DMS53 treated with DMSO at 0.1 percent for 48 hours (cell line): ENCODE measurements around the gene DPYD.
"Not testable (repeated sequence)": the region's sequence is repeated elsewhere in the genome, so short reads cannot be mapped to it uniquely, and the experiment has no call there.

Experiments
- DNase-seq: peaks from one replicate; lab custom pipeline; 2025; ENCODE audit not compliant: unreplicated experiment; lab: John Stamatoyannopoulos, UW

DPYD gene

DNA sequence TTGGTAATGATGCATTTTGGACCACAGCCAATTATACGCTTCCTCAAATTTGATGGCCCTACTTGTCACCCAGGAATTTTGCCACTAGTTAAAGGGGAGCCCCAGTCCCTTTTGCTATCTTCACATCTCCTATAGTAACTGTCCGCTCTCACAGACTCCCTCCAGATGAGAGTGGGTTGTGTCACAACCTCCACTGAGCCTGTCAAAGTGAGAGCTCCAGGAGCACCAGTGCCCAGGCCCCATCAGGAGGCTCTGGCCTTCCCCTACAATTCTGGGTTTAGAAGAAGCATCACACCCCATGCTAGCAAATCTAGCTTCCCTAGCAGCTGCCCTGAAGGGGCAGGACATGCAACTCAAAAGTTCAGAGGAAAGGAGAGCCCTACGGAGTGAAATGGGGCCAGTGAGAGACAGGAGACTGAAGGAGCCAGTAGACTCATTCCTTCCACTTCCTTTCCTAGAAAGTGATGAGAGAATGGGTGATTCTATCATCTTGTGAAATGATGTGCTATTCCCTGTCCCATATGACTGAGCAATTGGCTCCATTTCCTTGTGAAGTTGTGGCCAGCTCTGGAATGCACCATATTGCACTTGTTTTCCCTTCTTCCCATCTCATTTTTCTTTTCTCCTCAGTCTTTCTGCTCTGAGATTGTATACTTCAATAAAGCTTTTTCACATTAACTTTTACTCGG, 541.3 kb downstream of the DPYD start:
- DNase-seq = no peak

DNA sequence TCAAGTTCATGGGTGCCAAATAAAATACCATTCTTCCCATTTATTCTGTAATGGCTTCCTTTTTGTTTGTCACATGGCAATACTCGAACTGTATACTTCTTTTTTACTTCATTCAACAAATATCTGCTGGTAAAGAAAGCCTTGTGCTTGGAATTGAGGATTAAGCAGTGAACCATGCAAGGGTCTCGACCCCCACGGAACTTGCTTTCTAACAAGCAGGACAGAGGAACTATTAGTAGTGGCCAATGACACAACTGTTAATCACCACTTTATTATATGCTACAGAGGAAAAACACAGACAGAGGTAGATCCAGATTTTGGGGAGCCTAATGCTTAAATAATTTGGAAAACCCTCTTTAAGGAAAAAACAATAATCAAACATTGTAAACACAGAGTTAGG, 542.2 kb downstream of the DPYD start:
- no peak for DNase-seq

DNA sequence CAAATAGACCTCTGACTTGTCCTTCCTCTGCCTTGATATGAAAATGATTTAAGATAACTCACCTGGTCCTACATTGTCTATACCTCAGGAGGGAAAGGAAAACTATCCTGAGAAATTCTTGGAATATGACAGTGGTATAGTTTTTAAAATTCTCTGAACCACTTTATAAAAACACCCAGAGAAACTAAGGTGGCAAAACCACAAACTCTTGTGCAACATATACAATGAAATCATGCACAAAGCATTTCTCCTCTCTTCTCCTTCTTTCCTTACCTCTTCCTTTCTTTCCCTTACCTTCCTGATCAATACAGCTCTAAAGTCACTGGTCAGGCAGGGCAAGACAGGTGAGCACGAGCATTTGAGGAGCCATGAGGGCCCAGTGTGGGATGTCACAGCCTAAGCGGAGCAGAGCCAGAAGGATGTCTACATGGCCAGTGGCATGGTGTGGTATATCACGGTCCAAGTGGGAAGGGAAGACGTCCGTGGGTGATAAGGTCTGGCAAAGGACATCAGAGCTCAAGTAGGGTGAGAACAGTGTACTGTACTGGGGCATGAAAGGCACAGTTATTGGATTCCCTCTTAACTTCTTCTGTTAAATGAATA, 543.3 kb downstream of the DPYD start:
- DNase-seq = no peak

DNA sequence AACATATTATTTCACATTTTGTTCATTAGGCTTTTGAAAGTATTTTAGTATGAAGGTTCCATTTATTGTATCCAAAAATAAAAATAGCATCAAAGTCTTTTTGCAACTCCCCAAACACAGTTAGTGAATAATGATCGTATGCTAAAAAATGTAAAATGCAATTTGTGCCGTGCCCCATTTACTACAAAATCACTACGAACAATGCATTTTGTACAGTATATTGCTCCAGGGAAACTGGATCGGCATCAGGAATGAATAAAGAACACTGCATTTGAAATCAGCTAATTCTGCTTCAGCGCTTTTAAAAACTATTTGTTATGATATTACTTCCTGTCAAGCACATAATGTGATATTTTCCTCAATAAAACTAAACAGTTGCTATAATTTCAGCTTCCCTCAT, 547.8 kb downstream of the DPYD start:
- no peak for DNase-seq

DNA sequence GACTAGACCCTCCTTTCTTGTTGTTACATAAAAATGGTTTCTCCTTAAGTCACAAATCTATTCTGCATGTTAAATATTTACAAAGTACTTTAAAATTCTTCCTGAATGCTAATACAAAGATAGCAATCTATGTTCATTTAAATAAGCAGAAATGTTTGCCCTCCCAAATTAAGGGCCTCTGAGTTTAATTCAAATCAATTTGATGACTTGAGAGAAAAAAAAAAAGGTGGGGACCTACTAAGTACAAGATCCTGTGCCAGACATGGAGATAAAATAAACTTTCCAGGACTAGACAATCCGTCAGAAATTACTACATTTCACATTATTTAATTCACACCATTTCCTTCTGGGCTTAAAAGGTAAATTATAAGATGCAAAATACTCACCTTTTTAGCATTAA, 548.3 kb downstream of the DPYD start:
- no peak for DNase-seq

DNA sequence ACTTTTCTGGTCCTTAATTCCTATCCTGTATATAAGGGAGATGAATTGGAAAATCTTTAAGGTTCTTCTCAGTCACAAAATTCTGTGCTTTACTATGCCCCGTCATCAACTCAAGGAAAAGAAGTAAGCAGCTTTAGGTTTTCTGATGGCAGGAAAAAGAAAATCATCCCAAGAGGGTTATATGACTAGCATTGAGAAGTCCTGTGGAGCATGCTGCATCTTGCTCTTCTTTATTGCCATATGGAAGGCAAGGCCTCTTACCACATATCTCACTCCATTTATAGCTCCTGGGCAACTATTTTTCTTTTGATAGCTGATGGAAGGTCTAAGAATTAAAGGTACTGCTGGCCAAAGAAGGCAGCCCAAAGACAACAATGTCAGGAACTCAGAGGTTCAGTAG, 552.5 kb downstream of the DPYD start:
- no peak for DNase-seq

DNA sequence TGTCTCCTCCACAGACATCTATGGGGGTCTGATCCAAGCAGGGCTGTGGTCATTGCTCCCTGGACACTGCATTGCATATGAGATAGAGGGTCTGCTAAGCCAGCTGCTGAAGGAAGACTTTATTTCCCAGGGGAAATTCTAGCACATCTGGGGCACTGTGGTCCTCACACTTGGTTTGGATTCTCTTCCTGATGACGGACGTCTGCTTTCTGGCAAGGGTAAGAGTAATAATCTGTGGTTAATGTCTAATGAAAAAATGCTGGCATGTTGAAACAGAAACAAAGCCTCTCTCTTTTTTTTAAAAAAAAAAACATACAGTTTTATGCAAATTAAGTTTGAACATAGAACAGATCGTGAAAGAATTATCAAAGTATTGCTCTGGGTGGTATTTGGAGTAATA, 553.9 kb downstream of the DPYD start:
- no peak for DNase-seq

DNA sequence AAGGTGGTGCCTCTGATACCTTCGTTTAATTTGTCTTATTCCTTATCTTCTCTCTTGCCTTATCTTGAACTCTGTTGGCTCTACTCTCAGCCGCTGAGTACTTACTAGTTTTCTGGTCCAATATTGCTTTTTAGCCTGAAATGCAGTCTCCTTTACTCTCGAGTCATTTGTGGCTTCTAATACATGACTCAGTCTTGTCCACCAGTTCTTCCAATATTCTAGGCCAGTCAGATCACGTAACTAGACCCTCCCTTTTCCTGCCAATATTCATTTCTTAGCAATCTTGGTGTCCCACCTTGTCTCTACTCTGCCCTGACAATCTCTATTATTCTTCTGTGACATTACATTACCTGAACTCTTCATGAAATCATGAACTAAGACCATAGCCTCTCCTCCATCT, 555.8 kb downstream of the DPYD start:
- no peak for DNase-seq

DNA sequence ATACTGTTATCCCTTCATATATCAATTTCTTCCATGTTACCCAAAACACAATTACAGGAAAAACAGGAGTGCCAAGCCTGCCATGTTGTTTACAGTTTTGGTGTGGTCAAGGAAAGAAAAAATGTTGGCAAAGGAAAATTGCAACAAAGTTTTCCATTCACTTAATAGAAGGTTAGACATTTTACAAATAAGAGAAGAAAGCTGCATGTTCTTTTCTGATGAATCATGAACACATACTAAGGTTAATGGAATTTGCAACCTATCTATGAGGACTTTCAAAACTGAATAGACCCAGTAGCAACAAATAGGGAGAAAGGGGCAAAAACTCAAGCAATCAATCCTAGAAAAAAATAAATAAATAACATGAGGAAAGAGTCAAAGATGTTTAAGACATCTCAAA, 556.7 kb downstream of the DPYD start:
- no peak for DNase-seq

DNA sequence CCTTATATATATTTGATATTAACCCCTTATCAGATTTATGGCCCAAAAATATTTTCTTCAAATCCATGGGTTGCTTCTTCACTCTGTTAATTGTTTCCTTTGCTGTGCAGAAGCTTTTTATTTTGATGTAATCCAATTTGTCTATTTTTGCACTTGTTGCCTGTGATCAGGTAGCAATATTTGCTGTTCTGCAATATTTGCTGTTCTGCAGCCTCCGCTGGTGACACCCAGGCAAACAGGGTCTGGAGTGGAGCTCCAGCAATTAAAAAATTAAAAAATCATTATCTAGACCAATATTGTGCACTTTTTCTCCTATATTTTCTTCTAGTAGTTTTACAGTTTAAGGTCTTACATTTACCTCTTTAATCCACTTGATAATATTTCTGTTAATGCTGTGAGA, 564.5 kb downstream of the DPYD start:
- no peak for DNase-seq

DNA sequence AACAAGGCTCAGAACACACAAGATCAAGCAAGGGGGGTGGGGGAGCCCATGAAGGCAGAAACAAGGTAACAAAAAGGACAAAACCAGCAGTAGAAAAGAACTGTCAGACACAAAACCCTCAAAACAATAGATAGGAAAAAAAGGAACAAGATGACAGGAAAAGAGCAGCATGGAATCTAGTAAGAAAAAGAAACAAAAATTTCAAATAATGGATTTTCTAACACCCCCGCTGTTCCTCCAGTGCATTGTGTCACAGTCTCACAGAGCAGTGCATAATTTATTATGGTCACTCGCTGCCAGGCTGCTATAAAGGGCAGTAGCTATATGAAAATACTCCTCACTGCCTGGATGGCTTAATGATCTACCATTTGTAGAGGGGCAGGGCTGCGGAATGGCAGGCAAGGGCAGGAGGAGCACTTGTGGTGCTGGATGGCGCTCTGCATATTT, 567.9 kb downstream of the DPYD start:
- DNase-seq = no peak

DNA sequence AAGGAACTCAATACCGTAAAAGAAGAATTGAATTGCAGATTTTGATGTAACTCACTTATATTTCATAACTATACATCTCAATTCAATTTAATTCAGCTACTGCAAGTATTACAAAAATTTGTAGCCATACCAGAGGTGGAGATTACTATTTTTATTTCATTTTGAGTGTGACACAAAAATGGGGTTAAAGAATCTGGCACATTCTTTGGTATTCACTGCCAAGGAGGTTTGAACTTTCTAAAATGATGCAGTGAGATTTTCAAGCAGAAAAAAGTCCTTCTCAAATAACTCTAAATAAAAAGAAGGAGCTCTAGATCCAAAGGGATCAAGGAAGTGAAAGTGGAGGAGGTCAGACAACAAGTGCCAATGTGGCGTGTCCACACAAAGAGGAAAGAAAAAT, 569.0 kb downstream of the DPYD start:
- no peak for DNase-seq

DNA sequence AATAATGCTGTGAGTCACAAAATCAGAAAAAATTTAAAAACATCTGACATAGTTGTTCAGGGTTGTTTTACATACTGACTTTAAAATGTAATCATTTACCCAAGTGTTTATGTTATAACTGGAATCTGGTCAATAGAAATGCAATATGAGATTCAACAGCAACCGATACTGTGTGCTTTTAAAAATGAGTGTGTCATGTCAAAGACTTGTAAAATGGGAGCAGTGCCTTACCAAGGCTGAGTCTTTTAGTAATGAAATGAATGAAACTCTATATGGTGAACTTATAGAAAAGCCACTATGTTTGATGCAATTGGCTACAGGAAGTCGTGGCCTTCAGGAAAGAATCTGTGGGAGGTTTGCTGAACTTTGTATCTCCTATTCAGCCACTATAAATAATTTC, 570.2 kb downstream of the DPYD start:
- no peak for DNase-seq

DNA sequence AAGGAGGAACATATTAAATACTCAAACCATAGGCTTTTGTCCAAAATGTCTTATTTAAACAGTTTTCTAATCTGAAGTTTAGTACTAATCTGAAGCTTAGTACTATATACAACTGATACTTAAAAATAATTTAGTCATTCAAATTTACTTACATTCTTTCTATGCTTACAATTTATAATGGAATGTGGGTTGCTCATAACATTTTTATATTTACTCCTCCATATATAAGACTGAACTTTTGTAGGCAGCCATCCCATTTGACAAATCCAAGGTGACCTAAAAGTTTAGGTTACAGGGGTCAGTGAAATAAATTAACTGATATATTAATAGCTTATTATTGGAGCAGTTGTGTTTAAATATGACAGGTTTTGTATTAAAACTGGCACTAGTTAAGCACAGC, 570.6 kb downstream of the DPYD start:
- DNase-seq = no peak

DNA sequence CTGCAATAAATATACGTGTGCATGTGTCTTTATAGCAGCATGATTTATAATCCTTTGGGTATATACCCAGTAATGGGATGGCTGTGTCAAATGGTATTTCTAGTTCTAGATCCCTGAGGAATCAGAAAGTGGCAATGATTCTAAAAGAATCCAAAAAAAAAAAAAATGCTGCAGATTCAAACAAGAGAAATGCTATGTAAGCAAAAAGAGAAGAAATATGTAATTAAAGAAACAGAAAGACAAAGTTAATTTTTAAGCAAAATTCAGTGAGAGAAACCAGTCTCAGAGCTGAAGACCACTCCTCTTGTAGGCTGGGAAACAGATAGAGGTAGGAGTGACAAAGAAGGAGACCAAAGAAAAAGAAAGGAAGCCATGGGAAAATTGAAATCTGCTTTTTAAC, 571.0 kb downstream of the DPYD start:
- not testable (repeated sequence) for DNase-seq

DNA sequence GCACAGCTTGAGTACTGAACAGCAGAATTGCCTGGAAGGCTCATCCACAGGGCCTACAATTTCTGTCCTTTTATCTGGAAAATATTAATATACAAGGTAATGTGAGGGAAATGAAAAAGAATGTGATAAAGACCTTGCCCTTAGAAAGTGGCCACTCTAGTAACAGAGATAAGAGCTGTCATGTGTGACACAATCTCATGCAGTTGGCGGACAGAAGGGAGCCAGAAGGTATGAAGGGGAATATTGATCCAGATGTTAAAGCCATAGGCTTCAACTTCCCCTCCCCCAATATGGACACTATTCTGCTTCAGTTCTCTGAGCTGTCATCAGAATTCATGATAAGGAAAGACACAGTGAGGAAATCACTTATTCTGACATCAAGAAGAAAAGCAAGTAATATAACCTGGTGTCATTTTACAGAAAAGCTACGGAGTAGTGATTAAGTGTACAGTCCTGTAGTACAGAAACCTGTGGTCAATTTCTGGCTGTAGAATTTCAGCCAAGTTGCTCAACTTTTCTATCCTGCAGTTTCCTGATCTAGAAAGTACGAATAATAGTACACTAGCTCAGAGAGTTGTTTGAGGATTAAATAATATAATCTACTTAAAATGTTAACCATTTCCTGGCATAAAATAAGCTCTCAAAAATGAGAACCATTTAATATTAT, 572.1 kb downstream of the DPYD start:
- DNase-seq = no peak

DNA sequence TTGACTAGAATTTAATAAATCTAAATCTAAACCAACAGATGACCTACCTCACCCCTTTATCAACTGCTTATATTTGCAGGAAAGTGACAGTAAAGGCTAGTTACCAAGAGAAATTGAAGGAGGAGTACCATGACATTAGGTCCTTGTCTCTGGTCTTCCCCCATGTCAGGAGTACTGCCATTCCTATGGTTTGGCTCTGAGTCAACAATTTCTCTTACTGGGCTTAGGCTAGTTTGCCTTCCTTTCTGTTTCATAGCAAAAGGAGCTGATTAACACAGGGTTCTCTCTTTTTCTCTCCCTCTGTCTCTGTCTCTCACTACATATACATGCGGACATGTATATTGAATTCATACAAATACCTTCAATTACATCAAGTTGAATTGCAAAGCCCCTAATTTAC, 579.9 kb downstream of the DPYD start:
- no peak for DNase-seq

DNA sequence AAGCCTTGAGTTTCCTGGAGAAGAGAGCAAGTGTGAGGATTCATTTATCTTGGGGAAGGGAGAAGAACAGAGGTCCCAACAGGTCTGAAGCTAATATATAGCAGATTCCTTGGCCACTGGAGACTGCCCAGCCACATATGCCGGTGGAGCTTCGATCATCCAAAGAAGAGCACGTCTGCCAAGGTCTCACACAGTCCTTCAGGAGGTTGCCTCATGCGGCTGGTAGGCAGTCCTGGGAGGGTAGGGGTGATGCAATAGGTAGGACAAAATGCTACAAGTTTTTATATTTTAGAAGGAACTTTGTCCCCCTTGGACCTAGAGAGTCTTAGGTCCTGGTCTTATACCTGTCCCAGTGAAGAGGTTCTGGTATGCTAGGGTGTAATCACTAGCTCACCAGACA, 582.5 kb downstream of the DPYD start:
- no peak for DNase-seq

DNA sequence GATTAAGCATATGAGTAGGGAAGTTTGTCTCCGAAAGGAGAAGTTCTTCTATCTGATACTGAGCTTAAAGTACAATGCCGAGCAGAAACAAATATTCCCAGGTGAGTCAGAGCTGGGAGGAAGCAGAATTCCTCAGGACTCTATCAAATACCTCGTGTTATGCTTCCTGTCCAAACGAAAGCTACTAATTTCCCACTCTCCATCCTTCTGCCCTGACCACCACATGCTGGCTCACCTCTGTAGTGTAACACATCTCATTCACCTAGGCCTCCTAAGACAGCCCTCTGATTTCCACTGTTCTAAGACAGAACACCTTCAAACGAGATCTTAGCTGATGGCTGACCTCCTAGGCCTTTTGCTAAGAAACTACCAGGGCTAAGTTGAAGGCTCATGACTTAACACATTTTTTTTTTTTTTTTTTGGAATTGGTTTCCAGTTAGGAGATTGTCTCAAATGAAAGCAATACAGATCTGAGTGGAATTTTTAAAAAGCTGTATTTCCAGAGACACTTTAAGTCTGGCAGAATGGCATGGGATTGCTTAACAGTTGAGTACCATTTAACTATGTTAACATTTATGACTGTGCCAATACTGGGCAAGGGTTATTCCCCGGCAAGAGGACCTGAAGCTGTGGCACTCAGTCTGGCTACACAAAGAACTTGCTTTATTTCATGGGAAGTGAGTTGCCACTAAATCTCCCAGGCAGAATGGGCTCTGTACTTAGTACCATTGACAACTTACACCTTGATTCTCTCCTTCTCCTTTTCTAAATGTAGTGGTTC, 583.4 kb downstream of the DPYD start:
- DNase-seq = no peak

DNA sequence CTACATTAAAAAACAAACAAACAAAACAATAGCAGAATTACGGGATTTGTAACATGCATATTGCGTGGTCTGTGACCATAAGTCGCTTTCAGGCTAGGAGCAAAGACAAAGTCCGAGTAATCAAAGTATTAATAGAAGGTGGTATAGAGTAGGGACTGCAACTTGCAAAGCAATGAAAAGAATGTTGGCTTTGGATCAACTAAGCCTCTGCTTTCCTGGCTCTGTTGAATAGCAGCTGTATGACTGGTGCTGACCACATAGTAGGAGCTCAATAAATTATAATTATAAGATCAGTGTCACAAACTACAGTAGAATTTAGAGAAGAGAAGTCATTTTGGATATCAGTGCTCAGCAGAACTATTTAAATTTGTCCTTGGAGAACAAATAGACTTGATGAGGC, 586.4 kb downstream of the DPYD start:
- DNase-seq = no peak

DNA sequence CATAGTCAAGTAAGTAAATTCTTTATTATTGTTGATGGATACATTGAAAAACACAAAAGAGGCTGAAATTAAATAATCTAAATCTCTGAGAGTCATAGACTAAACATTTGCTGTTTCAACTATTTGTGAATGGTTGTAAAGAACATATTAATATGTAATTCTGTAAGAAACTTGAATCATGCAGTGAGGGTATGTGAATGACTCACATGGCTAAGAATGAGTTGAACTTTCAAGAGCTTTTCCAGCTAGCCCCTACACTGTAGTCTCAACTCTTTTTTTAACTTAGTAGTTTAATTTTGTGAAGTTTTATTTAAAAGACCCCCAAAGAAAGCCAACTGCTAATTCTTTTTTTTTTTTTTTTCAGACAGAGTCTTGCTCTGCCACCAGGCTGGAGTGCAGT, 588.1 kb downstream of the DPYD start:
- no peak for DNase-seq

DNA sequence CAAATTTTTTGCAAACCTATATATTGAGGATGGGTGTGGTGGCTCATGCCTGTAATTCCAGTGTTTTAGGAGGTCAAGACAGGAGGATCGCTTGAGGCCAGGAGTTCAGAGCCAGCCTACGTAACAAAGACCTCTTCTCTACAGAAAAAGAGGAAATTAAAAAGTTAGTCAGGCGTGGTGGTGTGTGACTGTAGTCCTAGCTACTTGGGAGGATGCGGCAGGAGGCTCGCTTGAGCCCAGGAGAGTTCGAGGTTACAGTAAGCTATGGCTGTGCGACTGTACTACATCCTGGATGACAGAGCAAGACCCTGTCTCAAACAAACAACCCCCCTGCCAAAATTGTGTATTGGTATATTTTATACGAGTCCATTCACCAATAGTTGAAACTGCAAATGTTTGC, 589.7 kb downstream of the DPYD start:
- DNase-seq = no peak
